Activated CD8-positive, alpha-beta T cell treated with anti-CD3 and anti-CD28 coated beads for 36 hours (primary cell): Measurements from ENCODE around the gene ALKAL2. TPM values are rescaled to one million over a fixed set of nuclear protein-coding genes. Genes with fewer than 3 reads are reported as not detected.
"Not testable (repeated sequence)": the region's sequence is repeated elsewhere in the genome, so short reads cannot be mapped to it uniquely, and the experiment has no call there.

Source experiments
- ATAC-seq: fragments of 200-7000 bp; cut with Tn5 transposase; one replicate; pipeline ENCODE4 v1.10.0; 2021; ENCODE audit warnings: mild to moderate bottlenecking, moderate library complexity
- CTCF ChIA-PET: fragments of 350-600 bp; sonication (Branson Sonifier 250); formaldehyde crosslinking; loops from one replicate; lab custom pipeline; 2021; ENCODE audit warnings: antibody characterized with exemption; lab: Charles Lee
- POLR2A ChIA-PET: fragments of 350-600 bp; sonication (Branson Sonifier 250); formaldehyde crosslinking; loops from one replicate; lab custom pipeline; 2021; ENCODE audit warnings: antibody characterized with exemption; lab: Charles Lee
- DNase-seq: peaks from one replicate; pipeline ENCODE4 v3.0.0-alpha.2; 2020
- H3K27ac Mint-ChIP-seq: one replicate; pipeline ENCODE4 v1.8.0; 2021; ENCODE audit warnings: mild to moderate bottlenecking, mixed read lengths
- H3K27me3 Mint-ChIP-seq: one replicate; pipeline ENCODE4 v1.8.0; 2021; ENCODE audit warnings: mixed read lengths
- H3K36me3 Mint-ChIP-seq: one replicate; pipeline ENCODE4 v1.8.0; 2021; ENCODE audit warnings: low read depth, mixed read lengths
- H3K4me1 Mint-ChIP-seq: one replicate; pipeline ENCODE4 v1.8.0; 2021; ENCODE audit warnings: low read depth, mixed read lengths
- H3K4me3 Mint-ChIP-seq: one replicate; pipeline ENCODE4 v1.8.0; 2021; ENCODE audit warnings: mild to moderate bottlenecking, moderate library complexity, mixed read lengths
- H3K9me3 Mint-ChIP-seq: one replicate; pipeline ENCODE4 v1.8.0; 2021; ENCODE audit warnings: mixed read lengths
- intact Hi-C: fragments of 100-400 bp; cut with micrococcal nuclease; formaldehyde crosslinking; loops from one replicate; pipeline ENCODE4 v1.10.0; 2022
- total RNA-seq, 2 experiments: library from RNA; stranded (reverse); gene quantifications; one replicate each; pipeline ENCODE4 v1.2.3, GENCODE V29; 2021
- TF ChIP-seq, protein P1 (sequence below): fragments of 200-600 bp; IDR thresholded peaks from one replicate; pipeline ENCODE4 v1.8.0; 2022; ENCODE audit warnings: antibody characterized with exemption, mild to moderate bottlenecking

The ALKAL2 gene
- not detected for total RNA-seq

DNA sequence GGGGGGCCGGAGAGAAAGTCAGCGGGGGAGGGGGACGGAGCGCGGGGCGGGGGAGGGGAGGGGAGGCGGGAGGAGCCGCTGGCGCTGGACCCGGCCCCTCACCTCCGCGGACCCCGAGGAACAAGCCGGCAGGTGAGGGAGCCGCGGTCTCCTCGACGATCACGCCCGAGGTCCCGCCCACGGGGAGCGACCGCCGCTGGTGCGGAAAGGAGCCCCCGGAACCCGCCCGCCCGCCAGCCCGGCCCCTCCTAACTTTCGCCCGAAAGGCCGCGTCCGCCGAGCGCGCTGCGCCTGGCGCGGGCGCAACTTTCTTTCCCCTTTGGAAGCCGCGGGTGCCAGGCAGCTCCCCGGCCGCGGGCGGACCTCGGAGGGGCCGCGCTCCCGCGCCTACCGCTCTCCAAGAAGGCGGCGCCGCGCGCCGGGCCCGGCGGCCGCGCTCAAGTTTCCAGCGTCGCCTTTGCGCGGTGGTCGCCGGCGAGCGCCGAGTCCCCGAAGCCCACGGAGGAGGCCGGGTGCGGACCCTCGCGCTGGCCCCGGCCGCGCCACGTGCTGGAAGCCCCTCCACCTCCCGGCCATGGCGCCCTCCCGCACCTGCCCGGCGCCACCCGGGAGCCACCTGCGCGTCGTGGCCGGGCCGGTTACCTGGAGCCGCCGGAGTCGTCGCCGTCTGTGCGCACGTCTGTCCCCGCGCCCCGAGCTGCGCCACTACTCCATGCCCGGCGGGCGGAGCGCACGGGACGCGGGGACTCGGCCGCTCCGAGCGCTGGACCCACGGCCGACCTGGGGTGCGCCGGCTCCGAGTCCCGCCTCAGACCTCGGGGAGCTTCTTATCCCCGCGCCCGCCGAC is at the start of gene ALKAL2:
Gene ALKAL2, minus strand, starts transcription at position 181 of the 847 bp plus-strand sequence. CDS start 256 bp downstream, outside the sequence.
- peak within 1 kb of the TSS; percentile 47 for H3K4me3 Mint-ChIP-seq
- no peaks in the 10 kb centered on the region for H3K9me3 Mint-ChIP-seq
- no peaks in the 10 kb centered on the region for H3K36me3 Mint-ChIP-seq
- CTCF ChIA-PET, result interaction anchor here (0.9 to 2.6 kb wide), 4 partner anchors 12 to 41 kb away, joined by 3 to 14 read pairs (median 3); no protein-coding TSS in a partner anchor
- ATAC-seq, result peak; percentile 31
- TF ChIP-seq, protein P1, sequence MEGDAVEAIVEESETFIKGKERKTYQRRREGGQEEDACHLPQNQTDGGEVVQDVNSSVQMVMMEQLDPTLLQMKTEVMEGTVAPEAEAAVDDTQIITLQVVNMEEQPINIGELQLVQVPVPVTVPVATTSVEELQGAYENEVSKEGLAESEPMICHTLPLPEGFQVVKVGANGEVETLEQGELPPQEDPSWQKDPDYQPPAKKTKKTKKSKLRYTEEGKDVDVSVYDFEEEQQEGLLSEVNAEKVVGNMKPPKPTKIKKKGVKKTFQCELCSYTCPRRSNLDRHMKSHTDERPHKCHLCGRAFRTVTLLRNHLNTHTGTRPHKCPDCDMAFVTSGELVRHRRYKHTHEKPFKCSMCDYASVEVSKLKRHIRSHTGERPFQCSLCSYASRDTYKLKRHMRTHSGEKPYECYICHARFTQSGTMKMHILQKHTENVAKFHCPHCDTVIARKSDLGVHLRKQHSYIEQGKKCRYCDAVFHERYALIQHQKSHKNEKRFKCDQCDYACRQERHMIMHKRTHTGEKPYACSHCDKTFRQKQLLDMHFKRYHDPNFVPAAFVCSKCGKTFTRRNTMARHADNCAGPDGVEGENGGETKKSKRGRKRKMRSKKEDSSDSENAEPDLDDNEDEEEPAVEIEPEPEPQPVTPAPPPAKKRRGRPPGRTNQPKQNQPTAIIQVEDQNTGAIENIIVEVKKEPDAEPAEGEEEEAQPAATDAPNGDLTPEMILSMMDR, result no peak
- peak; percentile 42 for DNase-seq
- intact Hi-C loops, result no loop called here
- peaks cover 12% of the 10 kb centered on the region for H3K4me1 Mint-ChIP-seq
- H3K27ac Mint-ChIP-seq, result no peak within 1 kb of the TSS
- POLR2A ChIA-PET, result no interaction called here
- peaks cover 25% of the 10 kb centered on the region for H3K27me3 Mint-ChIP-seq

DNA sequence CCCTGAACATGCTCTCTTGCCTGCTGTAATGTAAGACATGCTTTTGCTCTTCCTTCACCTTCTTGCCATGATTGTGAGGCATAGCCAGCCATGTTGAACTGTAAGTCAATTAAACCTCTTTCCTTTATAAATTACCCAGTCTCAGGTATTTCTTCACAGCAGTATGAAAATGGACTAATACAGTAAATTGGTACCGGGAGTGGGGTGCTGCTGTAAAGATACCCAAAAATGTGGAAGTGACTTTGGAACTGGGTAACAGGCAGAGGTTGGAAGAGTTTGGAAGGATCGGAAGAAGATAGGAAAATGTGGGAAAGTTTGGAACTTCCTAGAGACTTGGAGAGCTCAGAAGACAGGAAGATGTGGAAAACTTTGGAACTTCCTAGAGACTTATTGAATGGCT is 49.1 kb upstream of the ALKAL2 start:
- CTCF ChIA-PET, DNase-seq, H3K27ac Mint-ChIP-seq, H3K36me3 Mint-ChIP-seq, POLR2A ChIA-PET, H3K4me1 Mint-ChIP-seq, intact Hi-C loops, H3K27me3 Mint-ChIP-seq, H3K4me3 Mint-ChIP-seq, ATAC-seq: not testable (repeated sequence)
- peaks cover 24% of the 10 kb centered on the region for H3K9me3 Mint-ChIP-seq

- no peak for ATAC-seq
- Mint-ChIP-seq H3K27me3 (peaks cover 2% of the 10 kb centered on the region), H3K4me3 (no peak overlapping the region), H3K9me3 (peaks cover 24% of the 10 kb centered on the region), H3K36me3 (peaks cover 6% of the 10 kb centered on the region), H3K27ac (no peak overlapping the region), H3K4me1 (no peaks in the 10 kb centered on the region)
- ChIA-PET POLR2A (no interaction called here), CTCF (no interaction called here)
- no peak for DNase-seq
- intact Hi-C loops, result no loop called here
- TF ChIP-seq, protein P1, result no peak
Observed at GRCh38 chr2:336360-336759, 48.5 kb upstream of the ALKAL2 start.

GRCh38 chr2:332592-332991 is 44.7 kb upstream of the ALKAL2 start:
- H3K4me1 Mint-ChIP-seq, result no peaks in the 10 kb centered on the region
- ChIA-PET POLR2A (no interaction called here), CTCF (interaction anchor here (0.6 to 1.2 kb wide), 2 partner anchors 10 to 15 kb away, joined by 3 to 5 read pairs; no protein-coding TSS in a partner anchor)
- H3K27ac Mint-ChIP-seq, result no peak overlapping the region
- intact Hi-C loops, result no loop called here
- TF ChIP-seq, protein P1, result peak; percentile 30
- DNase-seq (no peak), ATAC-seq (no peak)
- peaks cover 6% of the 10 kb centered on the region for H3K36me3 Mint-ChIP-seq
- peaks cover 6% of the 10 kb centered on the region for H3K27me3 Mint-ChIP-seq
- H3K9me3 Mint-ChIP-seq, result peaks cover 20% of the 10 kb centered on the region
- H3K4me3 Mint-ChIP-seq, result no peak overlapping the region

DNA sequence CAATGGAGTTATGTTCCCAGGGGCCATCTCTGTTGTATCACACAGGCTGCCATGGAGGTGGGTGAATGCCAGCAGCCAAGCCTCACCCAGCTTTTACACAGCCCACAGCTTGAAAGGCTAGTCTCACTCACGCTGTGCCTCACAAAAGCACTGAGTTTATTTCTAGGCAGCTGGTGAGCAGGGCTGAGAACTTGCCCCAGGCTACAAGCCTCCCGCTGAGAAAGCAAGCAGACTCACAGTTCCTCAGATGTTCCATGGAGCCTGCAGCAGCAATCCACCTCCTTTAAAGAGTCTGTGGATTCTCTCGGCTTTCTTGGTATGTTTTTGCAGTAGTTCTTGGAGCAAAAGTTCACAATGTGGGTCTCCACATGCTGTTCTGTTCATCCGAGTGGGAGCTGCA is 40.9 kb upstream of the ALKAL2 start:
- Mint-ChIP-seq H3K4me3 (no peak overlapping the region), H3K4me1 (no peaks in the 10 kb centered on the region), H3K27ac (no peak overlapping the region), H3K9me3 (peaks cover 11% of the 10 kb centered on the region), H3K36me3 (peaks cover 2% of the 10 kb centered on the region), H3K27me3 (peaks cover 17% of the 10 kb centered on the region)
- TF ChIP-seq, protein P1, result no peak
- ChIA-PET CTCF (interaction anchor here (1.3 kb wide), 1 partner anchor 38 kb away, joined by 3 read pairs; no protein-coding TSS in a partner anchor), POLR2A (no interaction called here)
- no peak for ATAC-seq
- no peak for DNase-seq
- intact Hi-C loops, result no loop called here
